GM12891 (cell line): Measurements from ENCODE around the gene AFG3L2.

Experiments
- DNase-seq: peaks from one replicate; pipeline ENCODE4 v3.0.0; 2011; ENCODE audit warnings: low spot score; ENCODE audit not compliant: insufficient read length
- FAIRE-seq: peaks from 2 replicates; lab custom pipeline; 2011; peaks lifted over from hg19 to GRCh38; lab: Jason Lieb, UNC
- POLR2A ChIP-seq: IDR thresholded peaks from 2 replicates; pipeline ENCODE4 v1.6.1; 2011; ENCODE audit warnings: low read depth, low read length, control low read depth

Gene AFG3L2

GRCh38 chr18:12279781-12280531 is 97.1 kb downstream of the AFG3L2 start:
- no peak for TF ChIP-seq POLR2A
- FAIRE-seq, result no peak

More at GRCh38 chr18:12279781-12280531, 97.1 kb downstream of the AFG3L2 start:
- no peak for DNase-seq
